ENCODE measurements around the gene BAIAP2. TPM values are rescaled to one million over a fixed set of nuclear protein-coding genes. Genes with fewer than 3 reads are reported as not detected.

BAIAP2 gene
- total RNA-seq, 2 donors from 2014 or later: 9.9 to 15.6 TPM

DNA sequence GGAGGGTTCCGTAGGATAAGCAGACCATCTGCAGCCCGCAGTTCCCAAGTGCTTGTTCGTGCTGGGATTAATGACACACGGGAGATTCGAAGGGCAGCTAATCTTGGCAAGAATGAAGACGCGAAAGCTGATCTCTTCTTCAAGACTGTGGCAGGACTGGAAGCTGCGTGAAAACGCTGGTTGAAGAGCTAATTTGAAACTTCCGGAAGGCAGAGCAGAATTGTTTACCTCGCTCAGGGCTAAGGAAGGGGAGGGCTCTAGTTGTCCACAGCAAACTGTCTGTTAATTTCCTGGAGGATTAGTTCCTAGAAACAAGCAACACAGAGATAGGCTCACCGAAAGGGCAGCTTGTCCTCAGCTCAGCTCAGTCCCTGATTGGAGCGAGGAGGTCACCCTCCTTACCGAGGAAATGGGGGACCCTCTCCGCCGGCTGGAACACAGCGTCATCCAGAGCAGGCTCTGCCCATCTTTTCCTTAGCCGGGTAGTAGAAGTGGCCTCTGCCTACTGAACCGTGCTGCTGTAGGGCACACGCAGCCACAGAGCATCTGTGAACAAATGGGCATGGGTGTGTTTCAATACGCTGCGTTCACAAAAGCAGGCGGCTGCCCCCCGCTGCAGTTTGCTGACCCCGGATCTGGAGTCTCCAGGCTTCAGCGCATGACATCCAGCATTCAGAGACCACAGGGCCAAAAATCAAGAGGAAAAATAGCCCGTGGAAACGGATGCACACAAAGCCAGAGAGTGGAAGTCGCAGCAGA, 16.7 kb upstream of the BAIAP2 start:
- no peak for DNase-seq (ENCODE audit: low spot score)
- TF ChIP-seq CTCF (IDR thresholded peaks at IDR 0.05): no peak
- Histone ChIP-seq H3K9me3 (no peaks in the 10 kb centered on the region), H3K27ac (peak overlapping the region in 1 of 2 donors; percentile 9), H3K4me1 (ENCODE audit: control insufficient read depth in 1 of 2, low read depth in 2 of 2) (peaks cover 0 to 22% of the 10 kb centered on the region in 2 donors), H3K4me3 (peak overlapping the region; percentile 53), H3K27me3 (replicated peaks; ENCODE audit: insufficient read depth) (no peaks in the 10 kb centered on the region), H3K36me3 (no peaks in the 10 kb centered on the region)
- ATAC-seq (ENCODE audit: insufficient number of reproducible peaks, low FRiP score, low read depth): peak; percentile 14

DNA sequence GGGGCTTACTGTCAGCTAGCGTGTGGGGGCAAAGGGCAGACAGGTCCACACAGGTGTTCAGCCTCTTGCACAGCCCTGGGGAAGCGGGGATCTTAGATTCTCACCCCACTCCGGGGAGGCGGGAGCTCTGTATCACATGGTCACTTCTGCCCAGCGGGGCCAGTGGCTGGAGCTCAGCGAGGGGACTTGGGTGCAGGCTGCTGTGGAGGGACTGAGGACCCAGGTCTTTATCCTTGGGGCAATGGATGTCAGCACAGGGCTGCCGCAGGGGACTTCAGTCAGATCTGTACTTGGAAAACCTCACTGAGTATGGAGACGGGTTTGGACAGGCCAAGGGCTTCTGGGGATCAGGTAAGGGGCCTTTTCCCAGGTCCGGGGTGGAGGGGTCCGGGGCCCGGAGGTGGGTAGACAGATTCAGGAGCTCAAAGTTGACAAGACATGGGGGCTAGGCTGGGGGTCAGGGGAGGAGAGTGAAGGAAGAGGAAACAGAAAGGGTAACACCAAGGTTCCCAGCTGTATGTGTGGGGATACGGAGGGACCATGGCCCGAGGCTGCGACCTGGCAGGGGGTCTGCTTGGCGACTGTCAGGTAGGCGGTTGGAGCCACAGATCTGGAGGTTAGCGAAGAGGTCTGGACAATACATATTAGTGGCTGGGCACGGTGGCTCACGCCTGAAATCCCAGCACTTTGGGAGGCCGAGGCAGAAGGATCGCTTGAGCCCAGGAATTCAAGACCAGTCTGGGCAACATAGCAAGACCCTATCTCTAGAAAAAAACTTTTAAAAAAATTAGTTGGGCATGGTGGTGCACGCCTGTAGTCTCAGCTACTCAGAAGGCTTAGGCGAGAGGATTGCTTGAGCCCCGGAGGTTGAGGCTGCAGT, 15.1 kb upstream of the BAIAP2 start:
- DNase-seq (ENCODE audit: low spot score): no peak
- Histone ChIP-seq H3K27me3 (replicated peaks; ENCODE audit: insufficient read depth) (no peaks in the 10 kb centered on the region), H3K9me3 (no peaks in the 10 kb centered on the region), H3K4me1 (ENCODE audit: control insufficient read depth in 1 of 2, low read depth in 2 of 2) (peaks cover 0 to 22% of the 10 kb centered on the region in 2 donors), H3K4me3 (no peak overlapping the region), H3K27ac (no peak overlapping the region), H3K36me3 (no peaks in the 10 kb centered on the region)
- ATAC-seq (ENCODE audit: insufficient number of reproducible peaks, low FRiP score, low read depth): no peak
- no peak for TF ChIP-seq CTCF (IDR thresholded peaks at IDR 0.05)

DNA sequence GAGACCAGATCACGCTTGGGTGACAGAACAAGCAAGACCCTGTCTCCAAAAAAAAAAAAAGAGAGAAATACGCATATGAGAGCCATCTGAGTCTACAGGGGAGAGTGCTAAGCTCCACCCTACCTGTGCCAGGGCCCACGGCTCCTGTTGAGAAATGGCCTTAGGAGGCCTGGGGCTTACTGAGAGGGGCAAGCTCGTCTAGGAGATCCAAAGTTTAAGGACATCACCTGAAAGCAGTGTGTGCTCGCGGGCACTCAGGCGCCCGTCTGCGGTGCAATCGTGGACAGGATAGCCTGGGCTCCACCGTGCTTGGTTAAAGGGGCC, 14.5 kb upstream of the BAIAP2 start:
- TF ChIP-seq CTCF (IDR thresholded peaks at IDR 0.05): no peak
- no peaks in the 10 kb centered on the region for H3K36me3 ChIP-seq
- no peak overlapping the region for H3K27ac ChIP-seq
- no peaks in the 10 kb centered on the region for H3K27me3 ChIP-seq (replicated peaks; ENCODE audit: insufficient read depth)
- ATAC-seq (ENCODE audit: insufficient number of reproducible peaks, low FRiP score, low read depth) (no peak), DNase-seq (ENCODE audit: low spot score) (no peak)
- no peak overlapping the region for H3K4me3 ChIP-seq
- no peaks in the 10 kb centered on the region for H3K9me3 ChIP-seq
- peaks cover 0 to 28% of the 10 kb centered on the region in 2 donors for H3K4me1 ChIP-seq (ENCODE audit: control insufficient read depth in 1 of 2, low read depth in 2 of 2)

DNA sequence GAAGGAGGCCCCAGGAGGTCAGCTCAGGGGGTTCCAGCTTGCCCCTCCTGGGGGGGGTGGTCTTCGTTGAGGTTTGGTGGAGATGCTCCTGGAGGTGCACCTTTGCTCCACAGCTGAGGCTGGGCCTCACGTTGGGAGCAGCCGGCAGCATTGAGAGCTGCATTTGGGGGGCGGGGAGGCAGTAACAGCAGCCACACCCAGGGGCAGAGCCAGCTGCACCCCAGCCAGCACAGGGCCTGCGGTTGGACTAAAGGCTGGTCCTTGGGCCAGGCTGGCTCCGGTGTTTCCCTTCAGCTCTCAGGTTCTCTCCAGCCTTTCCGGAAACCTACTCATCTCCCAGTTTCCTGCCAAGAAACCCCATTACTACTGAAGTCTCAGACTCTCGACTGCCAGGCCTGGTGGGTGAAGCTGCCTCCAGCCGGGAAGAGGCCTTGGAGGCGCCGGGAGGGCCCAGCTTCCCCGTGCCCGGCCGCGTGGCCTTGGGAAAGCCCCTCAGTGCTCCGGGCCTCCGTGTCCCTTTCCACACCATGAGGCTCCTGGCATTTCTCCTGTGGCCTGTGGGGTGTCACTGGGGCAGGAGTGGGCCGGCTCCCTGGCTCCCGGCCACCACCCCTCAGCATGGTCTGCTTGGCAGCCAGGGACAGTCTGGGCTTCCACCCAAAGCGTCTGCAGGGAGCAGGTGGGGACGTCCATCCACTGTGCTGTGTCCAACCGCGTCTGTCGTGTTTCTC, 14.0 kb upstream of the BAIAP2 start:
- no peaks in the 10 kb centered on the region for H3K36me3 ChIP-seq
- no peak overlapping the region for H3K27ac ChIP-seq
- no peak for TF ChIP-seq CTCF (IDR thresholded peaks at IDR 0.05)
- H3K9me3 ChIP-seq: no peaks in the 10 kb centered on the region
- ATAC-seq (ENCODE audit: insufficient number of reproducible peaks, low FRiP score, low read depth): no peak
- peaks cover 0 to 32% of the 10 kb centered on the region in 2 donors for H3K4me1 ChIP-seq (ENCODE audit: control insufficient read depth in 1 of 2, low read depth in 2 of 2)
- H3K27me3 ChIP-seq (replicated peaks; ENCODE audit: insufficient read depth): no peaks in the 10 kb centered on the region
- H3K4me3 ChIP-seq: no peak overlapping the region
- DNase-seq (ENCODE audit: low spot score): no peak
